Inflammatory macrophage treated with lipopolysaccharide for 4 hours (primary cell): ENCODE data around the gene PANK1.
A peak's percentile ranks its signal among the peaks of the same experiment; 100 is the strongest.

Source experiments
- DNase-seq: peaks from one replicate; pipeline ENCODE4 v3.0.0-alpha.2; 2020

Gene PANK1

DNA sequence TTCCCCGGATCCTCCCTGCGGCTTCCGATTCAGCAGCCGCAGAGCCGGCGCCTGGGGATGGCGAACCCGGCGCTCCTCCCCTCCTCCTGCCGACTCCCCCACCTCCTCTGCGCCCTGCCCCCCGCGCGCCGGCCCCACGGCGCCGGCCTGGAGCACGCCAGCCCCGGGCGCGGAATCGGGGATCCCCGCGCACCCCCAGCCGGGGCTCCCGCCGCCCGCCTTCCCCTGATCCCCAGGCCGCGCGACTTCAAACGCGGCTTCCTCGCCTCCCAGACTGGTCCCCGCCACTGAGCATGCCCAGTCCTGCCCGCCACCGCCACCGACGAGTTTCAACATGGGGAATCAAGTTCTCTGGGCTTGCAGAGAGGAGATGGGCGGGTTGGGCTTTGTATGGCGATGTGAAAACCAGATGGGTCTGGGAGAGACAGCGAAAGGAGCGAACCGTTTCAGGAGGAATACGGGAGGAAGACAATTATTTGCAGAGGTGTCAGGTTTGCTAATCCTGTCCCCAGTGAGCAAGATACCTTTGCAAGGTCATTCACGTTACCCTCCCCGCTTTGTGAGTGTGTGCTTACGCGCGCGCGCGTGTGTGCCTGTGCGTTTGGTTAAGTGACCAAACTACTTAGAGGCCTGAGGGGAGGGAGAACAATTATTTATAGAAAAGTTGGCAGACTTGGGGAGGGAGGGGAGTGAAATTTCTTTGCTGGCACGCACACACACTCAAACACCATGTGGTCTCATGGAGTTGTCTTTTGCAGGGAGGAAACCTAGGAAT is at the start of gene PANK1:
Gene PANK1 (minus strand): TSS at position 276 of the 775 bp plus-strand sequence. CDS start 351 bp downstream, outside the sequence.
- DNase-seq: peak; percentile 66

DNA sequence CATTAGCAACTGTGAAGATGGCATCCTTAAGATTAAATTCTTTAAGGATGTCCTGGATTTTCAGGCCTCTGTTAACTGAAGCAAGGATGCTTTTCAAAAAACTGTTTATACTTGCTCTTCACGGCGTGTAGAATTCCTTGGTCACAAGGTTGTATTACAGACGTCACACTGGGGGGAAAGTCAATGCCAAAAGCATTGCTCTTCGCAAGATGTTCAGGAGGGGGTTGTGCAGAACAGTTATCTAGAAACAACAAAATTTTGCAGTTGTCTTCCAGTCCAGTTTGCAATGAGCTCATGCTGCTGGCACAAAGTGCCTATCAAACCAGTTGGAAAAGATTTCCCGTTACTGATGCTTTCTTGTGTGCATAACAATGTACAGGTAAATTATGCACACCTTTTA is 48.1 kb upstream of the PANK1 start:
- DNase-seq: no peak

DNA sequence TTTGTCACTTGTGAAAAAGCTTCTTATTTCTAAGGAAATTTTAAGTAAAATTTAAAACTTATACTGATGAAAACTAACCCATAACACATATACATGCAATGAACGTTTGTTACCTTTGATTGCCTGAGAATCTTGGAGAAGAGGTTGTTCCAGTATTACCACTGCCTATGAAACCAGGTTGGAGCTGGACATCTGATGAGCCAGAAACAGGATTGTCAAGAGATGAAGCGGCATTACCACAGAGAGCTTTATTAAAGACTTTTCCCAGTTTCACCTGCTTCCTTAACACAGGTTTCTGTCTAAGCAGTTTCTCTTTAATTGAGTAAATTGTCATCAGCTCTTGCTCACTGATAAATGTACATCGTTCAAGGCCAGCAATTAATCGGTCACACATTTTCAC is 47.4 kb upstream of the PANK1 start:
- no peak for DNase-seq

DNA sequence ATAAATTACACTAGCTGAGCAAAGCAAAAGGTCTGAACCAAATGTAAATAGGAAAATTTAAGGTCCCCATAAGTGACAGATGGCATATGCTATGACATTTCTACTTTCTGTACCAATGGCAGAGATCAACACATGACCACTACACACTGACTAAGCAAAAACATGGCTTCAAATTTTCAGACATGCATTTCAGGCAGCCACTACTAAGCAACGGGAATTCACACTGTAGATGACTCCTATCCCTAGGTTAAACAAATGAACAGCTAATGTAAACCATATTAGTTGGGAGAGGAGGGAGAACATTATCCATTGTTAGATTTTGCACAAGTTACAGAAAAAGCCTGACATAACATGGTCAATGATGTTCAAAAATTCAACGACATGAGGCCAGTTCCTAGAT is 45.0 kb upstream of the PANK1 start:
- no peak for DNase-seq

DNA sequence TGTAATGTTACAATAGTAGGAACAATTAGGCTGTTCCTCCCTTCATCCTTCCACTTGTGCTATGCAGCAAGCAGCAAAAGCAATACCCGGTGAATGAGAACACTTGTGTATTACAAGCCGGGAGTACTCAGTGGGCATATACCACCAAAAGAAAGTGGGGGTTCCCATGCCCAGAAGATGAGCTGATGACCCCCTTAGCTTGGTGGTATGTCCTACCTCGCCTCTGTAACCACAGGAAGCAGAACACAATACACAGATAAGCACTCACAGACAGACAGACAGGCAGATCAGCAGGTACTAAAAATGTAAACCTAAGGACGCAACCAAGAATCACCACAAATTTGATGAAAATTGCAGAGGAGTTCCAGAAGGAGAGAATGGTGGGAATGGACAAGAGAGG is 40.9 kb upstream of the PANK1 start:
- DNase-seq: no peak

DNA sequence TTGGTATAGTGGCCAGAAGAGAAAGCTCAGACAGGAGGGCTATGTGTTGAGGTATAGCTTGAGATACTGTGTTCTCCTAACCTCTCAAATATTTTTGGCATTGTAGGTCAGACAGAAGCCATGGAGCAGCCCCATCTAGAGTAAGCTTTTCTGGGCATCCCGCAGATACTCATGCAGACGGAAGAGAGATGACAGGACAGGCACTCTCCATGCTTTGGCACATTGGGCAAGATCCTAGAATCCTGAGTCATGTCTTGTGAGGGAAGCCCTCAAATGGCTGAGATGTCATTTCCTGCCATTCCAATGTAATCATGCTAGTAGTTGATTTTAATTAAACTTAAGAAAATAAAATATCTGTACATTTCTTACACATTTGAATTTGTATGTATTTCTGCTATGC is 39.6 kb upstream of the PANK1 start:
- DNase-seq: peak; percentile 83

DNA sequence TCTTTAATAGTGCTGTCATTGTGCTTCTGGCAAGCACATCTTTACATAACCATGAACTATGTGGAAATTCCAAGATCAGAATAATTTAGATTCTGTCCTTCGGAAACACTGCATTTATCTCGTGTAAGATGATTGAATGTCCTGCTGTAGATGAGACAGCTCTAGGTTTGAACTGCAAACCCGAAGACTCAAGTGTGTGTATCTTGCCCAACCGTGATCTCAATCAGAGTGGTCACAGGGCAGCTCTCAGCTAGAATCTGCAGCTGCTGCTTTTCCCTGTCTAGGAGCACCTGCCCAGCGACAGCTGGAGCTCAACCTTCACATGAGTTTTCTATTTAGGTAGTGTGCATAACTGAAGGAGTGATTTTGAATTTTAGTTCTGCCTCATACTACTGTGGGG is 38.8 kb upstream of the PANK1 start:
- no peak for DNase-seq

DNA sequence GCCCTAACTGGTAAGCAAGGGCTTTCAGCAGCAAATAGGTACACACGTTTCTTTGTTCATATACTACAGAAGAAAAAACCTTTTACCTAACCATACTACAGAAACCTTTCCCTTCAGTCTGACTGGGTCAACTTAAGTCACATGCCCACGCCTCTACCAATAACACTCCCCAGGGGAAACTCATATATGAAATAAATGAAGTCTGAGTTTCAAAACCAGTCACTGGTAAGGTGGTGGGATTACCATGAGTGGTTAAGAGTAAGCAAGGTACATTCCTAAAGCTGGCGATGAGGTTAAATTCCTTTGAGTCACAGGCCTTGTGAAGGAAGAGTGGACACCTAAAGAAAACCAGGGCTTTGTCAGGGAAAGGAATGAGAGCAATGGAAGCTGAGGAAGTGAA is 34.9 kb upstream of the PANK1 start:
- DNase-seq: no peak

DNA sequence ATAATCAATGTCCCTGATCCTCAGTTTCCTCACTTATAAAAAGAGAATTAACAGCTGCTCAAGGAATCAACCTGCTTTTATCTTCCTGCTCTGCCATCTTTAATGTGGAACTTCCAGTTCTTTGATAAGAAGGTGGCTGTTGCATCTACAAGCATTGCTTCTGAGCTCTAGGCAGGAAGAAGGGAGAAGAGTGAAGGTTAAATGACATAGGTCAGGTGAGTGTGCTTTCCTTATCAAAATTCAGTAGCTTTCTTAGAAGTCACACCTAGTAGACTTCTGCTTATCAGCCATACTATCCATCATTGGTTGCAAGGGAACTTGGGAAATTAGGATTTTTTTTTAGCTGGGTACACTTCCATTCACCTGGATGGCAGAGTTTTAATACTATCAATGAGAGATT is 32.3 kb upstream of the PANK1 start:
- DNase-seq: no peak

DNA sequence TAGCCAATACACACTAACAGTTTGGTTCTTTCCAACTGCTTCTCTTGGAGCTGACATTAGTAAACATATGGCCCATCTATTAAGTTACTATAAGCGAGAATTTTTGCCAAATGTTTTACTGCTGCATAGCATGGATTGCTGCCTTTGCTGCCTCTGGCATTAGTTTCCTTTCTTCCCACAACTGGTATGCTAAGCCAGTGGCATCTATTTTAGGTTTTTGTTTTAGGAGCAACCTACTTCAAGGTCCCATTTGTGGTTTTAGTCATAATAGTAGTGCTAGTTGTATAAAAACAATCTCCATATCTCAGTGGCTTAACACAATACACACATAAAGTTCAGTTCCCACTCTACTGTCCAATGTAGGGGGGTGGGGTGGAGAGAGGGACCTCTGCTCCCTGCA is 25.9 kb upstream of the PANK1 start:
- no peak for DNase-seq

DNA sequence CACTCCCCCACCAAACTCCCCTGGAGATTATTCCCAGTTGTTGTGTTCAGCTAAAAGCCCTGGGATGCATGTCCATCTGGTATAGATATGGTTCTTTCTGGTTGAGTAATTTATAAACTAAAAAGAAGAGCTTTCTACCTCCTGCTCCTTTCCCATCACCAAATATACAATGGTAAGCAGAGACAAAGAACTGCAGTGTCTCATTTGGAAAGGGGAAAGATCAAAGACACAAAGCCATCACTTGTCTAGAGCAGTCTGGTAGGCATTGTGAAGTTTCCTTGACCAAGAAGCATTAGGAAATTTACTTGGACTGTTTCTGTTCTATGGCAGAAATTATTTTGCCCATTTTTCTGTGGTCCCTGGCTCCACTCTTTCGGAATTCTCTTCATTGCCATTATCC is 24.9 kb upstream of the PANK1 start:
- no peak for DNase-seq

DNA sequence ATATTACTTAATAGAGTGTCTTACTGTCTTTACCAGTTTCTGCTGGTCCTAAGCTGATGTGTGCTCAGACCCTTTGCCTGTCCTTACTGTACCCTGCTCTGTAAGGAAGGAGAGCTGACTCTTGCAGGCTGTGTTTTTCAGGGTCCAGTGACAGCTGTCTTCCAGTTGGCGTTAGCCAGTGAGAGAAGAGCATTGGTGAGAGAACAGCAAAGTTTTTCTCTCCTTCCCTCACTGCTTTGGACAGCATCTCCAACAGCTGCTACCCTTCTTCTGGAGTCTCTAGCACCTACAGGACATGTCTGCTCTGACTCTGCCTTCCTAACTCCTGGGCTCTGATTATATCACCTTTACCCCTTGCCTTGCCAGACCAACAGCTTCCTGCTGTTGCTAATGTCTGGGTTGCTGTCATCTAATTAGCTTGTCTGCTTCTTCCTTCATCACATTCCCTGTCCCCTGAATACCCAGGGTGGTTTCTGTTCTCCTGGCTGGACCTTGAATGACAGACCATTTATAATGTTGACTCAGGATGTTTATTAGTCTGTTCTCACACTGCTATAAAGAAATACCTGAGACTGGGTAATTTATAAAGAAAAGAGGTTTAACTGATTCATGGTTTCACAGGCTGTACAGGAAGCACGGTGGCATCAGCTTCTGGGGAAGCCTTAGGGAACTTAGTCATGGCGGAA is 23.5 kb upstream of the PANK1 start:
- DNase-seq: no peak

DNA sequence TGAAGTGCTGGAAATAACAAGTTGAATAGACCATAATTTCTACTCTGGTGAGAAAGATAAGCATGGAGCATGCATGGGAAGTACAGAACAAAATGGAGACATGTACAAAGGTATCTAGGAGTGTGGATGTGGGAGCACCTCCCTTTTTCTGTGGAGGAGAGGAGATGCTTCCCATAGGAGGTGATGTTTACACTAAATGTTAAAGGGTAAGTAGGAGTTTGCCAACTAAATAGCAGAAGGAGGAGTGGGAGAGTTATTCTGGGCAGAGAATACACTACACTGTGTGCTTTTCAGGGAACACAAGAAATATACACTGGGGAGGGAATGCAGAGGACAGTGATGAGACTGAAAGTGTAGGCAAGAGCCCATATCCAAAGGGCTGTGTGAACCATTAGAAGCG is 21.1 kb upstream of the PANK1 start:
- no peak for DNase-seq

DNA sequence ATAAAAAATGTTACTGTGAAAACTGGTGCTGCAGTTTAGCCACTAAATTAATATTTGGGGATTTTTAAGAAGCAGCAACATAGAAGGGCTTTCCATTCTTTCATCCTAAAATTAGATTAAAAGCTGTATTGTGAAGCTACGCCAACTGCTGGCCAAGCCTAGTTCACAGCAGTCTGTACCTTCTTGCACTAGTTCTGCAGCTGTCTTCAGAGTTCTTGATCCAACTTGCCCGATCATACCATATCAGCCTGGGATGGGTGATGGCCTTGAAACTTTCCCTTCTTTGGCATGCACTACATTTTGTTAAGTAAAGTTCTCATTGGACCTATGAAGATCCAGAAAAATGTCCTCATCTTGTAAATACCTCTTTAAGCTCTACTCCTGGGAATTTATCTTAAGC is 20.3 kb upstream of the PANK1 start:
- DNase-seq: no peak

DNA sequence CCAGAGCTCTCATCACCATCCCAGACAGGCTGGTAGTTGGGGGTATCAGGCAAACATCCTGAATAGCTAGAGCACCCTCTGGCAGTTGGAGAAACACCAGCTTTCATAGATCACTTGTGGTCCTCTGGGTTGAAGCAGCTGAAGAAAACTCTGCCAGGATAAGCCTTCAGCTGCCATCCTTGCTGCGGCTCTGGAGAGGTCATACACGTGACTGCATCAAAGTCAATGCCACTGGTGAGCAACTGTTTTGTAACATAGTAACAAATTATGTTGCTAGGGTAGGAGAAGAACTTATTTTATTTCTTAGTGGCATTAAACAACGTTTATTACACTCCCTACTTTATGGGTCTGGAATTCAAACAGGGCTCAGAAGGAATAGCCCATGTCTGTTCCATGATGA is 19.2 kb upstream of the PANK1 start:
- DNase-seq: no peak

DNA sequence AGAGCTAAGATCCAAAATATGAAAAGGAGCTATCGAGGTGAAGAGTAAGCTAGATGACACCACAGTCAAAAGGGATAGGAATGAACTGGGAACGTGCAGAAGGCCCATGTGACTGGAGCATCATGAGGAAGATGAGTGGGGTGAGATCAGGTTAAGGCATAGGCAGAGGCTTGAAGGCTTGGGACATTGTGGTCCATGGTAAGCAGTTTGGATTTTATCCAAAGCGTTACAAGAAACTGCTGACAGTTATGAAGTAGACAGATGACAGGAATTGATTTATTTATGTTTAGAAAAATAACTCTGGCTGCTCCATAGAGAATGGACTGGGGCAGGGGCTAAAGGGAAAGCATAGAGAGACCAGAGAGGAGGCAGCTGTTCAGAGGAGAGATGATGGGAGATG is 18.1 kb upstream of the PANK1 start:
- DNase-seq: no peak

DNA sequence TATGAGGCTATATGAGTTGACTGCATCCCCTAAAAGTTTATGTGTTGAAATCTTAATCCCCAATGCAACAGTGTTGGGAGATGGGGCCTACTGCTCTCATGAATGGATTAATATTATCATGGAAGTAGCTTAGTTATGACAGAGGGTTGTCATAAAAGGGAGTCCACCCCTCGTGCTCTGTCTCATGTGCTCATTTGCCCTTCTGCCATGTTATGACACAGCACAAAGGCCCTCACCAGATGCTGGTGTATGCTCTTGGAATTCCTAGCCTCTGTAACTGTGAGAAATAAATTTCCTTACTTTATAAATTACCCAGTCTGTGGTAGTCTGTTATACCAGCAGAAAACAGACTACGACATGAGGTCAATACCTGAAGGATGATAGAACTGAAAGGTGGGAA is 17.6 kb upstream of the PANK1 start:
- DNase-seq: no peak

DNA sequence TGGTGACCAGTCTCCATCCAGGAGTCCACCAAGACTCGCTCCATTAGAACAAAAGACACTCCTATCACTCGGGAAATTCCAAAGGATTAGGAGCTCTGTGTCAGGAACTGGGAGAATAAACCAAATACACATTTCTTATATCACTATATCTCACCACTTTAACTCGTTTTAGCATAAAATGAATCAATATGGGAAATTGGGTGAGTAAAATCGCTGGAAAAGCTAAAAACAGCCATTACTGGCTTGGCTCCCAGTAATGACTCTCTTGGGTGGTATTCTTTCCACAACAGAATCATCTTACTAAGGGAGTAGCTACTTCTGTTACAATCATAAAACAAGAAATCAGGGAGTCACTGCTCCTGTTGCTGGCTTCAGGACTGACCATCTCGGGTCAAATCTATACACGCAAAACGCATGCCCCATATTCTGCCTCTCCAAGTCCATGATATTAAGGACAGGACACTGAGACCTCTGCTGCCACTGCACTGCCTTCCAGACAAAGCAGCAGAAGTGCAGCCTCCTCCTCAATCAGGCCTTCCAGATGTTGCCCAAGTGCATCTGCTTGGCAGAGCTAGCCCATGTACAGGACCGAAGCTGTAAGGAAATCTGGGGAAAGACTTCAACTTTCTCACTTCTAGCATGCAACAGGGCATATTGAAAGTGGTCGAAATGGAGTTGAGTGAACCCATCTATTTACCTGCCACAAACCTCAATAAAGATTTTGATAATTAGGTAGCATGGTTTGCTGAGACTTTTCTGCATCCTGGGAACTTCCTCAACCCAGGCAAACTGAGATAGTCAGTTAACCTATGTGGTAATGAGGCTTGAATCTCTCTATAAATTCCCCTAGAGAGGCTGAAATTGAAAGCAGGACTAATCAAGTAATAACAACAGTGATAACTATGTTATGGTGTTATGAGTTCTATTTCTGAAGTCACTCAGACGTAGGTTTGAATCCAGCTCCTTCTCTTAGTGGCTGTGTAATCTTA is 14.4 kb upstream of the PANK1 start:
- DNase-seq: no peak

DNA sequence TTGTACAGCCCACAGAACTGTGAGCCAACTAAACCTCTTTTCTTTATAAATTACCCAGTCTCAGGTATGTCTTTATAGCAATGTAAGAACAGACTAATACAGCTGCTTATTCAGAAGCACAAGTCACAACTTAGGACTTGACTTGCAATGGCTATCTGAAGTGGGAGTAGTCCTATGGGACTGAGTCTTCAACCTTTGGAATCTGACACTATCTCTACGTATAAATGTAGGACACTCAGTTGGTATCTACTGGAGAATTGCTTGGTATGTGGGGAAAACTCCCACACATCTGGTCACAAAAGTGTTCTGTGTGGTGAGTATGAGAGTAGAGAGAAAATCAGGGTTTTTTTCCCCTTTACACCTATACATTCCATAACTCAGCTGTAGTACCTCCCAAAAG is 12.3 kb upstream of the PANK1 start:
- no peak for DNase-seq

DNA sequence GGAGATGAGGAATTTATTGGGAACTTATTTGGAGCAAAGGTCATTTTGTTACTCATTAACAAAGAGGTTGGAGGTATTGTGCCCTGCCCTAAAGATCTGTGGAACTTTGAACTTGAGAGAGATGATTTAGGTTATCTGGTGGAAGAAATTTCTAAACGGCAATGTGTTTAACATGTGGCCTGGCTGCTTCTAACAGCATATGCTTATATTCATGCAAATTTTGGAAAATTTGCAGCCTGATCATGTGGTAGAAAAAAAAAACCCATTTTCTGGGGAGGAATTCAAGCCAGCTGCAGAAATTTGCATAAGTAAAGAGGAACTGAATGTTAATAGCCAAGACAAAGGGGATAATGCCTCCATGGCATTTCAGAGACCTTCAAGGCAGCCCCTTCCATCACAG is 10.7 kb upstream of the PANK1 start:
- peak; percentile 32 for DNase-seq

DNA sequence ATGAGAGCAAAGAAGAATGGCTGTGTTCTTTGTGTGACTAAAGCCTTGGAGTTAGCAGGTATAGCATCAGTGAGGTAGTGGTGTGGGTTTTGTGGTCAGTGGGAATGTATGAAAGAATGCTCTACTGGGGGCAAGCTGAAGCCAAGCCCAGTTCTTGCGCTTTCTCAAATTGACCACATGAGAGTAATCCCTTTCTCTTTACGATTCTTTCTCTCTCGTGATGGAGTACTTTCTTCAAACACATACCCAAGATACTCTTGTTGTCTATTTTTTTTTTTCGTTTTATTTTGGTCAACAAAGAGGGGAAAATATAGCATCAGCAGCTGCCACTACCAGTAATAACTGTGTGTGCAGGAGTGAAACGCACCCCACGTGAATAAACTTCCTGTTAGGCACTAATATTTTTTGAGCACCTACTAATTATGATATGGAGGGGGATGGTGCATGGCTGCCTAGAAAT is 8.4 kb upstream of the PANK1 start:
- no peak for DNase-seq

DNA sequence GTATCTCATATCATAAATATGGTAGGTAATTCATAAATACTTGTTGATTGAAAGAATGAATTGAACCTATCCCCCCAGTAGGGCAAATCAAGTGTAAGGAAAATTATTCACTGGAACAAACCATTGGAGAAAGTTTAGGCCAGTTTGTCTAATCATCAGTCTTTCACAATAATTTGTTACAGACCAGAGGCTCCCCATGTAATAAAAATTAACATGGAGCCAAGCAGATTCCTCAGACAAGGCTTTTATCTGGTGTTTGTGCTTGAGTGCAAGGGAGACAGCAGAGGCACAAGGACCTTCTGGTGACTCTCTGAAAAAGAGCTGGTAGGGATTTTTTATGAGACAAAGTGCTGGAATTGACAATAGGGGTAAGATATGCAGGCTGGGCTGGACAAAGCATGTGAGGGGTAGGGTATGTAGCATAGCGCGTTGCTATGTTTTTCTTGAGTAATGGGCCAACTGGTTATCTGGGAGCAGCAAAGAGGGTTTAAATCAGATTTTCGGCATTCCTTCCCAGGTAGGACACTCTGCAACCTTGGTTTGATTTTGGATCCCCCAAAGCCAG is 7.8 kb upstream of the PANK1 start:
- no peak for DNase-seq
